HG02943 (cell line): ENCODE results near the gene PAQR7.

Source experiments
- ATAC-seq: cut with Tn5 transposase; IDR thresholded peaks from one replicate; pipeline ENCODE4 v1.9.1; 2021; ENCODE audit warnings: mild to moderate bottlenecking, low read depth, moderate library complexity; ENCODE audit not compliant: unreplicated experiment

Gene PAQR7

DNA sequence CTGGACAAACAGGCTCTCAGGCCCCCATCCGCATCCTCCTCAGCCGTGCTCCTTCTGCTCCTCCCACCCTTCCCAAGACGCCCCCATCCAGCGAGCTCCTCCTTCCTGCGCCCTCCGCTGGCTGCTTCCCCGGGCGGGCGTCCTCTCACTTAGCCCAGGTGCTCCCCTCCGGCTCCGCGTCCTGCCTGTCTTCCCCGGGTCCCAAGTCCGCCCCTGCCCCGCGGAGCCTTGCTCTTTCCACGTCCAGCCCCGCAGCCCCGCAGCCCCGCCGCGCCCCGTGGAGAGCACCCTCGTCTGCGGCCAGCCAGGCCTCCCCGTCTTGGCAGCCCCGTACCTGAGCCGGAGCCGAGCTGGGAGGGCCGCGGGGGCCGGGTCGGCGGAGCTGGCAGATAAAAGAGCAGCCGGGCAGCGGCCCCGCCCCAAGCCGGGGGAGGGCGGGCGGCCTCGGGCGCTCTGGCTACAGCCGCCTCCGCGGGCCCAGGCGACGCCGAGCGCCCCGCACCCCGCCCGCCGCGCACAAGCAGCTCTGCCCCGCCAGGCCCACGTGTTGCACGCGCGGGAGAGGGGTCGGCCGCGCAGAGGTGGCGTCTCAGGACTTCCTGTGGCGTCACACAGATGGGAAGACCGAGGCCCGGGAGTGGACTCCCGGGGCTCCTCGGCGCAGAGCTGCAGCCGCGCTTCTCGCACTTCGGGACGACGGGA, at the start of gene PAQR7:
Gene PAQR7 (minus strand): TSS at position 555 of the 702 bp plus-strand sequence. CDS start 11,869 bp downstream, outside the sequence.
- no peak for ATAC-seq

GRCh38 chr1:25924454-25924853, 48.9 kb upstream of the PAQR7 start:
- no peak for ATAC-seq

DNA sequence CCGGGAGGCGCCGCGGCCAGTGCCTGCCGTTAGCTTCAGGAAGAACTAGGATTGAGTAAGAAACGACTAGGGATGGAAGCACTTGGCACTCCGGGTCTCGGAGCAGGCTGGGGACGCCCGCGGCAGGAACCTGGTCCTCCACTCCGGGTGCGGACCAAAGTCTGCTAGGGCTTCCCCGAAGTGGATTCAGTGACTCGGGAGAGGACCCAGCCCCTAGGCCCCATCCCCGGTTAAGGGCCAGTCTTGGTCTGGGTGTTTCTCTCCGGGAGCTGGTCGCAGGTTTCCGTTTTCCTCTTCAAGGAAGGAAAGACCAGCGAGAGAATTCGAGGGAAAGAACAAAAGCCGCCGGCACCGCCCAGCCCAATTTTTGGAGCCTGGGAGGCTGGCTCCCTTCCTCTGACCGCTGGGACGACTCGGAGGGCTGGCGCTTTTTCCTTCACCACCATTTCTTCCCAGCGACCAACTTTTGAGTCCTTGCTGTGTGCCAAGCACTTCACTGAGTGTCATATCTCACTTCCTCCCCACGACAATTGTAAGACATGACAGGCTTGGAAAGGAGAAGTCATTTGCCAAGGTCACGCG, 47.6 kb upstream of the PAQR7 start:
- no peak for ATAC-seq

- ATAC-seq = no peak
Measured at GRCh38 chr1:25922056-25922970, 46.8 kb upstream of the PAQR7 start.

GRCh38 chr1:25918615-25919014, 43.1 kb upstream of the PAQR7 start:
- no peak for ATAC-seq

DNA sequence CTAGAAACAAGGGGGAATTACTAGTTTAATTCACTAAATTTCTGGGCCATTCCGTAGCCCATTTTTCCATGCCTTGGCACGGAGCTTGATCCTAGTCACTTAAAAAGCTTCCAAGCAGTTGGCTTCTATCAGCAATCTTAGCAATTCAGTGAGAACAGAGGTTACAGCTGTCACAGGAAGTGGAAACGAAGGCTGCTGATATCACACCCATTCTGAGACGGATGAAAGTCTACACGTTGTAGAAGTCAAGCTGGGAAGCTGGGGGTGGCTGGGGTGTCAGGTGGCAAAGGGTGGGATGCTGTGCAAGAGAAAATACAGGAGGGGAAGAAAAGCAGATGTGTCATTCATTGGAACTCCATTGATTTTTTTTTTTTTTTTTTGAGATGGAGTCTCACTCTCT, 42.5 kb upstream of the PAQR7 start:
- ATAC-seq = no peak

GRCh38 chr1:25916460-25916859, 41.0 kb upstream of the PAQR7 start:
- ATAC-seq = no peak

- ATAC-seq = no peak
Measured at GRCh38 chr1:25914074-25914995, 38.8 kb upstream of the PAQR7 start.

DNA sequence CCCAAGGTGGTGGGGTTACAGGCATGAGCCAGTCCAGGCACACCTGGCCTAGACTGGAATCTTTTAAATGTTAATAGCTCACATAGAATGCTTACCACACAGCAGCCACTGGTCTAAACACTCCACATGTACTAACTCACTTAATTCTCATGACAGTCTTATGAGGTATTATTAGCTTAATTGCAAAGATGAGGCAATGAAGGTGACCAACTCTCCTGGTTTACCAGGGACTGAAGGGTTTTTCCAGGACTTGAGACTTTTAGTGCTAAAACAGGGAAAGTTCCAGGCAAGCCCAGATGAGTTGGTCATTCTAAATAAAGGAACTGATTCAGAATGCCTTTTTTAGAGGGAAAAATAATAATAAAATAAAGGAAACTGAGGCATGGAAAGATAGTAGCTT, 37.7 kb upstream of the PAQR7 start:
- ATAC-seq = no peak

- no peak for ATAC-seq
Measured at GRCh38 chr1:25912076-25912831, 36.7 kb upstream of the PAQR7 start.

DNA sequence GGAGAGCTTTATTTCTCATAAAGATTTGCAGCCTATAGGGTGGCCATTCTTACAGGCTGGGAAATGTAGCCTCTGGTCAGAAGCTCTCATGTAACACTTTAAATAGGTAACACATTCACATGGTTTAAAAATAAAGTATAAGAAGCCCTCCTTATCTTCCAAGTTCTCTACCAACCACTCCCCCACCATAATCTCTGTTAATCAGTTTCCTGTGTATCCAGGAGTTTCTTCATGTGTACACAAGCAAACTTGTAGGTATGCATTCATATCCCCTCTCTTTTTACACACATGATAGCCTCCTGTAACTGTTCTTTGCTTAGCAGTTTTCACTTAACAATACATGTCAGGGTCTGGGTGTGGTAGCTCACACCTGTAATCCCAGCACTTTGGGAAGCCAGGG, 35.7 kb upstream of the PAQR7 start:
- ATAC-seq = no peak

- no peak for ATAC-seq
Measured at GRCh38 chr1:25909040-25909439, 33.5 kb upstream of the PAQR7 start.

DNA sequence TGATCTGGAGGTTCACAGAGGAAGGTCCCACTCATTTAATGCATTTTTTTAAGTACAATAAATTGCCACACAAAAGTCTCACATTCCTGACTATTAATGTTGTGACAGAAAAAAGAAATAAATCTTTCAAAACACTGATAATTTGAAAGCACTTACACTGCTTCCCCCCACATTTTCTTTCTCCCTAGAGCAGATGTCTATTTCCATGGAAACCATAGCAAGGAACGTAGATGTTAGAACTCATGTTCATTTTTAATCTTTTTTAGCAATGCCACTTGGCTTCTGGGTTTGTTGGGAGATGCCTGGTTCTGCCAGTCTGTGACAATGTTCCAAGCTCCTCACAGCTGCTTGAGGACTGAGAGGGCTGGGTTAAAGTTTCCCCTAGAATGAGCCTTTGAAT, 32.7 kb upstream of the PAQR7 start:
- no peak for ATAC-seq

DNA sequence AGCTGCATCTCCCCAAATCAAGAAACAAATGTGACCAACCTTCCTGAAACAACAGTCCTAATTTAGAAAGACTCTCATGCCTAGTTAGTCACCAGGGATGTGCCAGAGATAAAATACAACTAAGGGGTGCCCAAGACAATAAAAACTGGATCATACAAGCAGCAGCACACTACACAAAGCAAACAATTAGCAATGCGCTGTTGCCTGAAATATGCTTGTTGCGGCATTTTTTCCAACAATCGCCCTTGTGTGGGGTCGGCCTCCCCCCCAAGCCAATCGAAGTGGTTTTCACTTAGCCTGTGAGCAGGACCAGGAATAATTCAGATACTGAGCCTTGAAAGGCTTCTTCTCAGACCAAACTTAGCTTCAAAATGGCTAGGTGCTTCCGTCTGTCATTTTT, 32.1 kb upstream of the PAQR7 start:
- no peak for ATAC-seq

GRCh38 chr1:25906644-25907300, 31.3 kb upstream of the PAQR7 start:
- peak; percentile 2 for ATAC-seq

DNA sequence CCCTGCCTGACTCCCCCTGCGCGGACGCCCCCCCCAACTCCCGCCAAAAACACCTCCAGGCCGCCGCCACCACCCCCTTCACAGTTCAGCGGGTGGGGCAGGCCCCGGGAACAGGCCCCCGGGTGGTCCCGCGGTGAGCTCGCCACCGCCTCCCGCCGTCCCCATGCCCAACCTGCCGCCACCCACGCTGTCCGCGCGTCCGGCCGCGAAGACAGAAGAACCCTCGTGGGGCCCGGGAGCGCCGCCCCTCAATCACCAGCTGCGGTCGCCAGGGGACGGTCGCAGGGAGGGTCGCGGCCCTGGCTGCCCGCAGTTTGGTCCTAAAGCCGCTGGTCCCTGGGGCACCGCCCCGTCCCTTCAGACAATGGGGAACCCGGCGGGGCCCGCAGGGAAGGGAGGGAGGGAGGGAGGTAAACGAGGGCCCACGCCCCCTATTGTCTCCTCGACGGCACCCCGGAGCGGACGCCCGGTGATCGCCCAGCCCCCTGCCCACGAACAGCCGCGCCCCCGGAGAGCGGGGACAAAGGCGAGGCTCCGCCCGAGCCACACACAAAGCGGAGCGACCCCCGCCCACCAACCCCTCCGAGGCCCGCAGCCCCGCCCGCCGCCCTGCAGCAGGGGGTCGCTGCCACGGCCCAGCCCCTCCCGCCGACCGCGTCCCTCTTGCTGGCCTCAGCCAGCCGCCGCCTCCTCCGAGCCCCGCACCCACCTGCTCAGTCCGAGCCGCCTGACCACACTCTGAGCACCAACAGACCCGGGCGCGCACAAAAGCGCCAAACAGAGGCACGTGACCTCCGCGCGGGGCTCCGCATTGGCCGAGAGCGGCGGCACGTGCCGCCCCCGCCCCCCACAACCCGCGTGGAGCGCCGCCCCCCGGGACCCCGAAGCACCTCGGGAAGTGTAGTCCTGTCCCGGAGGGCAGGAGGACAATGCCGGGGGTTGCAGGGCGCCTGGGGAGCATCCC, 30.5 kb upstream of the PAQR7 start, which contains the start of gene STMN1:
Gene STMN1 (minus strand): TSS at position 740 of the 964 bp plus-strand sequence. CDS start 1,743 bp downstream, outside the sequence.
- peak; percentile 51 for ATAC-seq

GRCh38 chr1:25904943-25905679, 29.6 kb upstream of the PAQR7 start:
- ATAC-seq = peak; percentile 68
